Fibroblast of lung (primary cell): ENCODE data around the gene CSRNP3.

ENCODE experiments used
- CTCF ChIP-seq, 2 donors: IDR thresholded peaks in 1 of 2; conservative IDR thresholded peaks in 1 of 2; 1 replicate in 1 of 2; 2 replicates in 1 of 2; pipeline ENCODE4 v1.5.1; 2011 to 2012; ENCODE audit warnings: low read length in 2 of 2, control low read depth in 1 of 2, inconsistent platforms in 1 of 2, low read depth in 1 of 2, mild to moderate bottlenecking in 1 of 2
- EZH2 ChIP-seq: IDR thresholded peaks from 2 replicates; pipeline ENCODE4 v1.5.1; 2012; ENCODE audit warnings: low read length, control low read depth, mild to moderate bottlenecking; ENCODE audit errors: missing control alignments

- TF ChIP-seq CTCF (conservative IDR thresholded peaks at IDR 0.05 in 1 of 2, IDR thresholded peaks at IDR 0.05 in 1 of 2; ENCODE audit: low read depth in 1 of 2, low read length in 2 of 2) (no peak), EZH2 (no peak)
These were observed 196.1 kb downstream of the CSRNP3 start for GRCh38 chr2:165665614-165666013.
